ENCODE measurements around the gene MUS81. TPM values are rescaled to one million over a fixed set of nuclear protein-coding genes. Genes with fewer than 3 reads are reported as not detected.
A peak's percentile ranks its signal among the peaks of the same experiment; 100 is the strongest.

The MUS81 gene
- total and polyA plus RNA-seq, 9 of the 15 experiments (the other 6 are each of a cell fraction or from before 2014, with no cell fraction given) = 13.4 to 118 (median 53.7) TPM

- FAIRE-seq (peak; percentile 48), DNase-seq (ENCODE audit: extremely low read depth in 1 of 4, low spot score in 3 of 4) (peak; percentile 89 to 97 (median 92)), ATAC-seq (peak; percentile 90)
- H3K4me1 ChIP-seq (replicated peaks in 1 of 2; ENCODE audit: control insufficient read depth in 2 of 2, insufficient read depth in 2 of 2, low read length in 2 of 2) = peaks cover 42 to 70% of the 10 kb centered on the region in 2 experiments
- no peaks in the 10 kb centered on the region for H3K27me3 ChIP-seq (ENCODE audit: control insufficient read depth in 2 of 2, insufficient read depth in 2 of 2, low read length in 2 of 2)
- H3K9ac ChIP-seq (ENCODE audit: insufficient read depth in 1 of 2, low read depth in 2 of 2, low read length in 2 of 2) = peak within 1 kb of the TSS; percentile 100
- ChIA-PET POLR2A (interaction anchor here (0.6 to 8.0 kb wide), 25 partner anchors 11 to 407 kb away, joined by 3 to 136 read pairs (median 5); partner anchors contain the start of genes C11orf68, CCDC85B, CFL1 and FIBP), CTCF (ENCODE audit: low intra/inter-chr PET ratio) (no interaction called here)
- peaks cover 49% of the 10 kb centered on the region for H3K79me2 ChIP-seq (ENCODE audit: control insufficient read depth, insufficient read depth, low read length)
- H2AFZ ChIP-seq (ENCODE audit: low read depth, low read length) = peak within 1 kb of the TSS; percentile 58
- intact Hi-C loops (cut with micrococcal nuclease) = loop anchor here (5.0 kb wide), 1 partner anchor 43 kb away; the partner anchor contains the start of gene CFL1
- no peaks in the 10 kb centered on the region for H3K9me3 ChIP-seq (replicated peaks; ENCODE audit: control insufficient read depth, insufficient read depth, low read depth, low read length)
- peak within 1 kb of the TSS; percentile 99 for H3K4me2 ChIP-seq (ENCODE audit: insufficient read depth, low read length)
- no peaks in the 10 kb centered on the region for H3K9me1 ChIP-seq (ENCODE audit: control insufficient read depth, insufficient read depth, low read length)
- H3K4me3 ChIP-seq = peak within 1 kb of the TSS; percentile 89
- peaks cover 40% of the 10 kb centered on the region for H3K36me3 ChIP-seq (ENCODE audit: control insufficient read depth, insufficient read depth, low read length)
- in situ Hi-C loops (cut with MboI) = no loop called here
- H4K20me1 ChIP-seq (replicated peaks; ENCODE audit: control insufficient read depth, insufficient read depth, low read length) = peaks cover 14% of the 10 kb centered on the region
- peak within 1 kb of the TSS; percentile 100 for H3K27ac ChIP-seq (ENCODE audit: extremely low read depth, low read depth, low read length)
- BruUV-seq (replicated peaks) = no TSS peak
- WGBS (ENCODE audit: insufficient coverage, low coverage, missing lambda C conversion rate) = 2% methylated on average over 73 of the region's 80 CpGs
- TF ChIP-seq CHD1 (IDR thresholded peaks at IDR 0.05; ENCODE audit: low read length) (peak; percentile 74), POLR2G (IDR thresholded peaks at IDR 0.05; ENCODE audit: low read depth, low read length) (peak; percentile 96), NFXL1 (CRISPR knock-in tag; IDR thresholded peaks at IDR 0.05) (no peak), ZFP1 (CRISPR knock-in tag; IDR thresholded peaks at IDR 0.05) (no peak), NCOA4 (IDR thresholded peaks at IDR 0.05; ENCODE audit: partially characterized antibody) (no peak), MEIS2 (IDR thresholded peaks at IDR 0.05; ENCODE audit: partially characterized antibody) (no peak), ZHX1 (conservative IDR thresholded peaks at IDR 0.05; ENCODE audit: low read length) (no peak), HLTF (IDR thresholded peaks at IDR 0.05) (no peak), MCM2 (IDR thresholded peaks at IDR 0.05; ENCODE audit: low read depth) (no peak), POLR2B (IDR thresholded peaks at IDR 0.05; ENCODE audit: low read depth, partially characterized antibody) (peak; percentile 82), SMARCA4 (IDR thresholded peaks at IDR 0.05) (no peak), XRCC3 (IDR thresholded peaks at IDR 0.05) (no peak), SRSF3 (IDR thresholded peaks at IDR 0.05; ENCODE audit: insufficient read depth, low read length) (no peak), NFE2L1 (tag; IDR thresholded peaks at IDR 0.05; ENCODE audit: borderline replicate concordance, low read depth) (no peak), ETV5 (CRISPR knock-in tag; IDR thresholded peaks at IDR 0.05; ENCODE audit: low read depth) (peak; percentile 64; the same call in 1 of the 2 replicates), GATAD2A (IDR thresholded peaks at IDR 0.05) (no peak), FIP1L1 (IDR thresholded peaks at IDR 0.05; ENCODE audit: low read depth, low read length, poor library complexity, severe bottlenecking) (peak; percentile 34), EP300 (IDR thresholded peaks at IDR 0.05; ENCODE audit: low read length) (peak; percentile 39; the same call in 1 of the 2 replicates), NR1H2 (CRISPR knock-in tag; IDR thresholded peaks at IDR 0.05) (no peak), CHD4 (IDR thresholded peaks at IDR 0.05; ENCODE audit: insufficient read depth, insufficient replicate concordance, low read depth, low read length, poor library complexity, severe bottlenecking) (no peak)
- TF ChIP-seq, protein P1, sequence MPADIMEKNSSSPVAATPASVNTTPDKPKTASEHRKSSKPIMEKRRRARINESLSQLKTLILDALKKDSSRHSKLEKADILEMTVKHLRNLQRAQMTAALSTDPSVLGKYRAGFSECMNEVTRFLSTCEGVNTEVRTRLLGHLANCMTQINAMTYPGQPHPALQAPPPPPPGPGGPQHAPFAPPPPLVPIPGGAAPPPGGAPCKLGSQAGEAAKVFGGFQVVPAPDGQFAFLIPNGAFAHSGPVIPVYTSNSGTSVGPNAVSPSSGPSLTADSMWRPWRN (IDR thresholded peaks at IDR 0.05; ENCODE audit: low read depth) = no peak
Measured at GRCh38 chr11:65900125-65900898, 40.1 kb downstream of the MUS81 start, which contains the start of gene FOSL1. Gene FOSL1, minus strand, starts transcription at chr11:65900388. Its CDS starts 49 bp downstream, at chr11:65900339.
